ENCODE measurements around the gene MED9.

GRCh38 chr17:17445296-17445924 lies 31.4 kb upstream of the MED9 start:
- TF ChIP-seq CTCF (IDR thresholded peaks at IDR 0.05; ENCODE audit: low read depth, low read length, missing input control) (no peak), JUND (IDR thresholded peaks at IDR 0.05) (no peak), RAD21 (IDR thresholded peaks at IDR 0.05) (no peak)

Measured in liver (tissue), 3 donors.